Loucy (cell line): ENCODE data around the gene ERH.

Experiments
- H2AFZ ChIP-seq: fragments of 200-600 bp; sonication (generic); 2 replicates; pipeline ENCODE4 v1.6.0; 2016; ENCODE audit warnings: antibody characterized with exemption, mild to moderate bottlenecking, low read length, moderate library complexity
- H3F3A ChIP-seq: fragments of 200-600 bp; 2 replicates; pipeline ENCODE4 v1.6.0; 2016; ENCODE audit warnings: antibody characterized with exemption, low read depth, mild to moderate bottlenecking
- H3K27me3 ChIP-seq: fragments of 200-600 bp; sonication (generic); 2 replicates; pipeline ENCODE4 v1.6.1; 2014; ENCODE audit warnings: low read length, mild to moderate bottlenecking; ENCODE audit not compliant: insufficient read depth, poor library complexity, severe bottlenecking
- H3K36me3 ChIP-seq: fragments of 200-600 bp; sonication (generic); 2 replicates; pipeline ENCODE4 v1.6.1; 2016; ENCODE audit warnings: low read length; ENCODE audit not compliant: insufficient read depth
- H3K4me1 ChIP-seq: fragments of 200-600 bp; sonication (generic); 2 replicates; pipeline ENCODE4 v1.5.1; 2014; ENCODE audit warnings: low read length, mild to moderate bottlenecking; ENCODE audit not compliant: insufficient read depth, poor library complexity, severe bottlenecking
- H3K4me2 ChIP-seq: fragments of 200-600 bp; sonication (generic); 2 replicates; pipeline ENCODE4 v1.6.0; 2014; ENCODE audit warnings: antibody characterized with exemption, low read length, low read depth, mild to moderate bottlenecking; ENCODE audit not compliant: poor library complexity, severe bottlenecking
- H3K4me3 ChIP-seq: fragments of 200-600 bp; sonication (generic); 2 replicates; pipeline ENCODE4 v1.5.1; 2014; ENCODE audit warnings: low read length, mild to moderate bottlenecking, mixed read lengths; ENCODE audit not compliant: poor library complexity, severe bottlenecking
- H3K79me2 ChIP-seq: fragments of 200-600 bp; sonication (generic); 2 replicates; pipeline ENCODE4 v1.6.1; 2014; ENCODE audit warnings: low read length; ENCODE audit not compliant: insufficient read depth
- H3K9ac ChIP-seq: fragments of 200-600 bp; sonication (generic); 2 replicates; pipeline ENCODE4 v1.6.0; 2014; ENCODE audit warnings: mild to moderate bottlenecking, low read depth, low read length, moderate library complexity; ENCODE audit not compliant: poor library complexity, severe bottlenecking
- H3K9me2 ChIP-seq: fragments of 200-600 bp; sonication (generic); replicated peaks from 2 replicates; pipeline ENCODE4 v1.6.1; 2016; ENCODE audit warnings: low read depth, low read length, mixed read lengths
- H3K9me3 ChIP-seq: fragments of 200-600 bp; sonication (generic); 2 replicates; pipeline ENCODE4 v1.6.1; 2014; ENCODE audit warnings: mild to moderate bottlenecking, antibody characterized with exemption, low read length, low read depth; ENCODE audit not compliant: insufficient read depth
- H4K20me1 ChIP-seq: fragments of 200-600 bp; sonication (generic); 2 replicates; pipeline ENCODE4 v1.6.0; 2014; ENCODE audit warnings: antibody characterized with exemption, low read length, mild to moderate bottlenecking; ENCODE audit not compliant: insufficient read depth, poor library complexity, severe bottlenecking
- CTCF ChIP-seq: fragments of 200-600 bp; sonication (generic); conservative IDR thresholded peaks from 2 replicates; pipeline ENCODE4 v1.5.1; 2014; ENCODE audit warnings: mild to moderate bottlenecking, antibody characterized with exemption, low read length
- EZH2phosphoT487 ChIP-seq: fragments of 200-600 bp; IDR thresholded peaks from 2 replicates; pipeline ENCODE4 v1.6.1; 2018; ENCODE audit warnings: antibody characterized with exemption, mild to moderate bottlenecking, moderate library complexity, borderline replicate concordance

The ERH gene

GRCh38 chr14:69375722-69376121 is 22.4 kb downstream of the ERH start:
- H2AFZ ChIP-seq, result no peak overlapping the region
- peaks cover 4% of the 10 kb centered on the region for H4K20me1 ChIP-seq
- H3K4me1 ChIP-seq, result no peaks in the 10 kb centered on the region
- no peak overlapping the region for H3K9ac ChIP-seq
- no peak overlapping the region for H3K4me2 ChIP-seq
- no peaks in the 10 kb centered on the region for H3K9me2 ChIP-seq
- peaks cover 14% of the 10 kb centered on the region; the same call in 1 of the 2 replicates for H3K79me2 ChIP-seq
- no peak for TF ChIP-seq CTCF
- no peak for TF ChIP-seq EZH2phosphoT487
- peaks cover 56% of the 10 kb centered on the region for H3K36me3 ChIP-seq
- H3K27me3 ChIP-seq, result no peaks in the 10 kb centered on the region
- H3F3A ChIP-seq, result no peaks in the 10 kb centered on the region
- H3K4me3 ChIP-seq, result no peak overlapping the region
- 0 out of 2 replicates have a peak, but pooled peaks cover 3% of the 10 kb centered on the region for H3K9me3 ChIP-seq

- Histone ChIP-seq H3K9ac (no peak overlapping the region), H3F3A (no peaks in the 10 kb centered on the region), H3K4me1 (no peaks in the 10 kb centered on the region), H3K36me3 (peaks cover 50% of the 10 kb centered on the region), H3K9me2 (no peaks in the 10 kb centered on the region), H3K9me3 (0 out of 2 replicates have a peak, but pooled peaks cover 3% of the 10 kb centered on the region), H3K27me3 (no peaks in the 10 kb centered on the region), H4K20me1 (peaks cover under 1% of the 10 kb centered on the region), H3K79me2 (peaks cover 8% of the 10 kb centered on the region; the same call in 1 of the 2 replicates), H3K4me2 (no peak overlapping the region), H2AFZ (no peak overlapping the region), H3K4me3 (no peak overlapping the region)
- TF ChIP-seq CTCF (no peak), EZH2phosphoT487 (no peak)
These were observed 22.9 kb downstream of the ERH start for GRCh38 chr14:69375182-69375581.

- Histone ChIP-seq H3K4me3 (no peak overlapping the region), H4K20me1 (no peaks in the 10 kb centered on the region), H3K9me2 (no peaks in the 10 kb centered on the region), H3K9me3 (0 out of 2 replicates have a peak, but pooled peaks cover 3% of the 10 kb centered on the region), H3K4me2 (no peak overlapping the region), H3K79me2 (0 out of 2 replicates have a peak, but pooled peaks cover under 1% of the 10 kb centered on the region), H3F3A (no peaks in the 10 kb centered on the region), H3K36me3 (peaks cover 41% of the 10 kb centered on the region), H2AFZ (no peak overlapping the region), H3K27me3 (no peaks in the 10 kb centered on the region), H3K9ac (no peak overlapping the region), H3K4me1 (no peaks in the 10 kb centered on the region)
- TF ChIP-seq EZH2phosphoT487 (no peak), CTCF (no peak)
These were observed 23.9 kb downstream of the ERH start for GRCh38 chr14:69374235-69374634.
